Endometrium (tissue), 2 donors: ENCODE measurements around the gene CFAP20DC.
"Not testable (repeated sequence)": the region's sequence is repeated elsewhere in the genome, so short reads cannot be mapped to it uniquely, and the experiment has no call there.

Source experiments
- FAIRE-seq: peaks from 2 replicates; lab custom pipeline; 2012; peaks lifted over from hg19 to GRCh38; lab: Jason Lieb, UNC
- donor health status: control.
- donor health status: control.

The CFAP20DC gene

DNA sequence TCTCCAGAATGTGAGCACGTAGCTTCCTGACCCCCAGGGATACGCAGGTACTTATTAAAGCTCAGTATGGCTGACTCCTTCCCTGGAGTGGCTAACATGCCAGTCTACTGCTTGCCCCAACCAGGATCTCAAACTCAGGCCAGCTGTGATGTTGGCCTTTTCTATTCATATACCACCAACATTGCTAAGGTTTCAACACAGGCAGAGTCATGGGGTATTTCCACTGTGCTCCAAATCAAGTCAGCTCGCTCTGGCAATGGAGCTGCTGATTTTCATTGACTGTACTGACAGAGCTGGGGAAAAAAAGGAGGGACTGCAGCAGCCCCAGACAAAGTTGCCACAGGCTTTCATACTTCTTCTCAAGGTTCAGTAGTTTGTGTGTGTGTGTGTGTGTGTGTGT, 87.0 kb downstream of the CFAP20DC start:
- no peak for FAIRE-seq

DNA sequence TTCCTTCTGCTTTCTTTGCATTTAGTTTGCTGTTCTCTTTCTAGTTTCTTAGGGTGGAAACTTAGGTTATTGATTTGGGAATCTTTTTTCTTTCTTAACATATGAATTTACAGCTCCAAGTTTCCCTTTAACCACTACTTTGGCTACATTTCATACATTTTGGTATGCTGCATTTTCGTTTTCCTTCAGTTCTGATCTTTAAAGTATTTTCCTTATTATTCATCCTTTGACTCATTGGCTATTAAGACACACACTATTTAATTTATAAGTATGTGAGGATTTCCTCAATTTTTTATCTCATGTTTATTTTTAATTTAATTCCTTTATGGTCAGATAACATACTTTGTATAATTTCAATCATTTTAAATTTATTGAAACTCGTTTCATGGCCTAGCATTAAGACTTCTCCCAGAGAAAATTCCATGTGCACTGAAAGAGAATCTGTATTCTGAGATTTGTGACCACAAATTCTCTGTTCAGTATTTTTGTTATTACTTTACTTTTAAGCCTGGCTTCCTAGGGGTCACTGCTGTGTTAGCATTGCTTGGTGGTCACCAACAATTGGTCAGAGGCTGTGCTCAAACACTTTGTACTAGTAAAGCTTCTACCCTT, 87.7 kb downstream of the CFAP20DC start:
- no peak for FAIRE-seq

DNA sequence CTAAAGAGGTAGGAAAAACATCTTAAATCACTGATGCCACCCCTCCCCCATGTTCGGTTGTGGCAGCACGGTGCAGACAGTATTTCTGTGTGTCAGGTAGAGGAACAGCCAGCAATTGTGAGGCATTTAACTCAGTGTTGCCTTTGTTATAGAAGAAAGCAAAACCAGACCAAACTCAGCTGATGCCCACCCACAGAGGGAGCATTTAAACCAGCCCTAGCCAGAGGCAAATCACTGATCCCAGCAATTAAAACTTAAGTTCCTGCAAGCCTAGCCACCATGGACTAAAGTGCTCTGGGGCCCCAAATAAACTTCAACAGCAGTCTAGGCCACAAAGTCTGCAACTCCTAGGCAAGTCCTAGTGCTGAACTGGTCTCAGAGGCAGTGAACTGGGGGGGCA, 94.5 kb downstream of the CFAP20DC start:
- no peak for FAIRE-seq

DNA sequence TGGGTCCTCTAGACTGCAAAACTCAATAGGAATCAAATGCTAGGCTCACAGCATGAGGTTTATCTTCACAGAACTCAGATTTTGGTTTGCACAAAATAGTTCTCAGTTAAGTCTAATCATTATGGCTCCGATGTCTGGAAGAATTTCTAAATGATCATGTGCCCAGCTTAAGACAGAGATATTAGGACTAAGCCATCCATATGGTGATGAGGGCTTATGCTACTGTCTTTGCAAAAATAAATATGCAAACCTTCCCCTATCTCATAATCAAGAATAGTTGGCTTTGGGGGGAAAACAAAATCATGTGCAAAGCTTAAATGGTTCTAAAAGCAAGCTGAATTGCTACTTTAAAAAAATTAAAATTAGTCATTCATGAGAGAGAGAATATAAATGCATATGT, 96.5 kb downstream of the CFAP20DC start:
- no peak for FAIRE-seq

DNA sequence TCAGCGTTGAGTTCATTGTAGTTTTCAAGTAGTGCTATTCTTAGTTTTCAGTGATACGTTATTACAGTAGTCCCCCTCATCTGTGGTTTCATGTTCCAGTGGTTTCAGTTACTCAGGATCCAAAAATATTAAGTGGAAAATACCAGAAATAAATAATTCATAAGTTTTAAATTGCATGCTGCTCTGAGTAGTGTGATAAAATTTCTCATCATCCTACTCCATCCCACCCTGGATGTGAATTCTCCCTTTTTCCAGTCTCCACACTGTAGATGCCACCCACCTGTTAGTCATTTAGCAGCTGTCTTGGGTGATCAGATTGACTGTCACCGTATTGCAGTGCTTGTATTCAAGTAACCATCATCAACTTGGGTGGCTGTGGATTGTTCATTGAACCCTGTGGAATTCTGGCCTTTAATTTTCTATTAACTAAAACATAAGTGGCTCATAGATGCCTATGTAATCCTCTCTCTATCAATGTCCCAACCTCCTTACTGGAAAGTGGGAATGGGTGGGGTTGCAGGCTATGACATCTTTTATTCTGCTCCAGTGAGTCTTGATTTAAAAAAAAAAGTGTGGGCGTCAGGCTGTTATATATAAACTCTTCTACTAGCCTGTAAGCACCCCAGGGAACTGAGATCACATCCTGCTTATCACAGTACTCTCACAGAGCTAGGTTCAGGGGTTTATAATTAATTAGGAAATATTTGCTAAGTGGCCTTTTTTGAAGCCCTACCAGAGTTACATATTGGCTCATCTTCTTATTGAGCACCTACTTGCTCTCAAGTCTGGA, 97.5 kb downstream of the CFAP20DC start:
- no peak for FAIRE-seq

DNA sequence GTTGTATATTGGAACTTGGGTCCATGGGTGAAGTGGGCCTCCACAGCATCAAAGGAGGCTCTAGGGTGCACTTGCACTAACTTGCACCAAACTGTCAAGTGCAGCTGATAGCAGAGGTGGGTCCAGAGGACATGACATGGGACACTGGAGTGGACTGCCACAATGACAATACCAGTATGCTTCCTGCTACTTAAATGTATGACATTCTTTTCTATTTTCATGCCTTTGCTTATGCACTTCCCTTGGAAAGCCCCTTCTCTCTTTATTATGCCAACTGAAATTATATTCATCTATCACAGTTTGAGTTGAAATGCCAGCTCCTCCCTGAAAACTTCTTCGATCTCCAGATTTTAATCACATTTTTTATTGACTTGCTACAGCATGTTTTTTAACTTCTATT, 101.8 kb downstream of the CFAP20DC start:
- no peak for FAIRE-seq

DNA sequence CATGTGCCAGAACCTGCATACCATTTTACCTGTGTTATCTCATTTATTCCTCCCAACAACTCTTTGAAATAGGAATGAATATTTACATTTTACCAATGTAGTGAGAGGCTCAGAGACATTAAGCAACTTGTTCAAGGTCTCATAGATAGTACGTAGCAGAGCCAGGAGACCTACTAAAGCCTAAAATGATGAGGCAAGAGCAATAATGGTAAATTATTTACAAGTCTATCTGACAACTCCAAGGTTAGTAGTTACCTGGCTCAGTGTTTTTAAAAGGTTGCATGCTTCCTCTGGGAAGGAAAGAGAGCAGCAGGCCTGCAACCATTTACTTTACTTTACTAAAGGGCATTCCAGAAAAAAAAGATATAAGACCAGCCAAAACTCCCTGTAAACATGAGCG, 103.0 kb downstream of the CFAP20DC start:
- FAIRE-seq: no peak

DNA sequence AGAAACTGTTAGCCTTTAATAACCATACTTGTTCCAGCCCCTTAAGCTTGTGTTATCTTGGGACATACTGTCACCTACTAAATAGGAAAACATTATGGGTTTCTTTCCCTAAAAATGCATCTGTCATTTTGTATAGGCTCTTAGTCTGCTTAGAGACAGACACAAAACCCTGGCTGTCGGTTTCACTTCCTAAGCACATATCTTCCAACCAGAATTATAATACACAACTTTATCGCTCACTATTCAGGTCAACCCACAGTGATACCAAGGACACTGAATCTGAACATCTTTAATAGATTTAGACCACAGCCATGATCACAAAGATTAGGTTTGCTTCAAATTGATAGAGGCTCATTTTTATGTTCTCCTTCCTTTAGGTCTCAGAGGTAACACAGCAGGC, 111.8 kb downstream of the CFAP20DC start:
- no peak for FAIRE-seq

DNA sequence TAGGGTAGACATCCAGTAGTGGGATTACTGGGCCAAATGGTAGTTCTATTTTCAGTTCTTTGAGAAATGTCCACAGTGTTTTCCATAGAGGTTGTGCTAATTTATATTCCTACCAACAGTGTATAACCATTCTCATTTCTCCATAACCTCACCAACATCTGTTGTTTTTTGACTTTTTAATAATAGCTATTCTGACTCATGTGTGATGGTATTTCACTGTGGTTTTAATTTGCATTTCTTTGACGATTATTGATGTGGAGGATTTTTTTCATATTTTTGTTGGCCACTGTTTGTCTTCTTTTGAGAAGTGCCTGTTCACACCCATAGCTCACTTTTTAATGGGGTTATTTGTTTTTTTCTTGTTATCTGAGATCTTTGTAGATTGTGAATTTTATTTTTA, 125.2 kb downstream of the CFAP20DC start:
- FAIRE-seq: no peak

DNA sequence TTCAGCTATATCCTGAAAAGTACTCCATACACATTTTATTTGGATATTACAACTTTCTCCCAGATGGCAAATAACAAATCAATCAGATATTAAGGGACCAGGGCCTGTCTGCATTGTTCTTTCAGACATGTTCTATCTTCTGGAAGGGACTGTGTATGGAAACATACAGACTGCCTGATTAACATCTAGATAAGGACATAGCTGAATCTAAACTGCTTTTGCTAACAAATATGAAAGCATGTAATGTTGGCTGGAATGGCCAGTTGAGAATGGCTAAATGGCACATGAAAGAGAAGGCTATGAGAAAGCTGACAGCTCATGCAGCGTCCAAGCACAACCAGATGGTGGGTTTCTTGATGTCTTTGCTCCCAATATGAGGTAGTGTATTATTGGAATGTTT, 149.4 kb downstream of the CFAP20DC start:
- no peak for FAIRE-seq

DNA sequence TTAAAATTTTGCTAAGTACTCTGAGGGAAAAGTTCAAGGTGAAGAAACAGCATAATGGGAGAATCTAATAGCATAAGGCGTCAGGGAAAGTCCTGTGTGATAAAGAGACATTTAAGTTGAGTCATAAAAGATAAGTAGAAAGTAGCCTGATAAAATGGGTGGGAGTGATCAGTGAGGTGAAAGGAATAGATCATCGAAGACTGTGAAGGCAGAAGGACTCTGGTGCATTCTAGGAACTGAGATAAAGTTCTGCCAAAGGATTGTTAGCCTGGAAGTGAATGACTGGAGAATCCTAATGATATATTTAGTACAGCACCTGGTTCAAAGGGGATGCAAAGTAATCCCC, 149.9 kb downstream of the CFAP20DC start:
- FAIRE-seq: no peak

DNA sequence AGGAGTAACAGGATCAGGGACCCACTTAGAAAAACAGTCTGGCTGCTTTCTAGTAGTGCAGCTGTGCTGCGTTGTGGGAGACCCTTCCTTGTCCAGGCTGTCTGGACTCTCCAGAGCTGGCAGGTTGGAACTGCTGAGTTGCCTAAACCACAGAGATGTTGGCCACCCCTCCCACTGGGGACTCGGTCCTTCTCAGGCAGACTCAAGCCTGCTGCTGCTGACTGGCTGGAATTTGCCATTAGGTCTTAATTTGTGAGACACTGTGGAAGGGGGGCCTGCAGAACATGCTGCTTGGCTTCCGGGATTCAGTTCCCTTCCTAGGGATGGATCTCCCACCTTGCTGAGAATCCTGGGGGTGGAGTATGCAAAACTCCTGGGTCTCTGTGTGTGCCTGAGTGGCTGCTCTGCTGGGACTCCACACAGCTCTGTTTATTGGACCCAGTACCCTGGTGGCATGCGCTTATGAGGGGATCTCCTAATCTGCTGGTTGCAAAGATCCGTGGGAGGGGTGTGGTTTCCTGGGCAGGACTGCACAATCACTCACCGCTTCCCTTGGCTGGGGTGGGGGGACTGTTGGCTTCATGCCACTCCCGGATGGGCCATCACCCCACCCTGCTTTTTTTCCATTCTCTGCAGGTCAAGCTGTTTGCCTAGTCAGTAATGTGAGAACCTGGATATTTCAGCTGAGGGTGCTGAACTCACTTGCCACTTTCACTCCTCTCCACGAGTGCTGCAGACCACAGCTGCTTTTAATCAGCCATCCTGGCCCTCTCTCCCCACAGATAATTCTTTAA, 150.5 kb downstream of the CFAP20DC start:
- no peak for FAIRE-seq

DNA sequence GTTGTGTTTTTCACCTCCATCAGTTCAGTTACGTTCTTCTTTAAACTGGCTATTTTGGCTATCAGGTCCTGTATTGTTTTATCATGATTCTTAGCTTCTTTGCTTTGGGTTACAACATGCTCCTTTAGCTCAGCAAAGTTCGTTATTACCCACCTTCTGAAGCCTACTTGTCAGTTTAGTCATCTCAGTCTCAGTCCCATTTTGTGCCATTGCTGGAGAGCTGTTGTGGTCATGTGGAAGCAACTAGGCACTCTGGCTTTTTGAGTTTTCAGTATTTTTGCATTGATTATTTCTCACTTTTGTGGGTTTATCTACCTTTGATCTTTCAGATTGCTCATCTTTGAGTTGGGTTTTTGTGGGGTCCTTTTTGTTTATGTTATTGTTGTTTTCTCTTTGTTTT, 151.3 kb downstream of the CFAP20DC start:
- FAIRE-seq: no peak

DNA sequence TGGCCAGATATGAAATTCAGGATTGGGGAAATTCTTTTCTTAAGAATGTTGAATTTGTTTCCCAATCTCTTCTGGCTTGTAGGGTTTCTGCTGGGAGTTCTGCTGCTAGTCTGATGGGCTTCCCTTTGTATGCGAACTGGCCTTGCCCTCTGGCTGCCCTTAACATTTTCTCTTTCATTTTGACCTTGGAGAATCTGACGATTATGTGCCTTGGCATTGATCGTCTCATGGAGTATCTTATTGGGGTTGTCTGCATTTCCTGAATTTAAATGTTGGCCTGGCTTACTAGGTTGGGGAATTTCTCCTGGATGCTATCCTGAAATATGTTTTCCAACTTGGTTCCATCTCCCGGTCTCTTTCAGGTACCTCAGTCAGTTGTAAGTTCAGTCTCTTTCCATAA, 152.2 kb downstream of the CFAP20DC start:
- no peak for FAIRE-seq

DNA sequence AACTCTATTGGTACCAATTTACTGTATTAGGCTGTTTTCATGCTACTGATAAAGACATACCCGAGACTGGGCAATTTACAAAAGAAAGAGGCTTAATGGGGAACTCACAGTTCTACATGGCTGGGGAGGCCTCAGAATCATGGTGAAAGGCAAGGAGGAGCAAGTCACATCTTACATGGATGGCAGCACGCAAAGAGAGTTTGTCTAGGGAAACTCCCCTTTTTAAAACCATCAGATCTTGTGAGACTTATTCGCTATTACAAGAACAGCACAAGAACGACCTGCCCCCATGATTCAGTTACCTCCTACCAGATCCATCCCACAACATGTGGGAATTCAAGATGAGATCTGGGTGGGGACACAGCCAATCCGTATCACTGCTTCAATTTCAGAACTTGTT, 154.1 kb downstream of the CFAP20DC start:
- FAIRE-seq: not testable (repeated sequence)

DNA sequence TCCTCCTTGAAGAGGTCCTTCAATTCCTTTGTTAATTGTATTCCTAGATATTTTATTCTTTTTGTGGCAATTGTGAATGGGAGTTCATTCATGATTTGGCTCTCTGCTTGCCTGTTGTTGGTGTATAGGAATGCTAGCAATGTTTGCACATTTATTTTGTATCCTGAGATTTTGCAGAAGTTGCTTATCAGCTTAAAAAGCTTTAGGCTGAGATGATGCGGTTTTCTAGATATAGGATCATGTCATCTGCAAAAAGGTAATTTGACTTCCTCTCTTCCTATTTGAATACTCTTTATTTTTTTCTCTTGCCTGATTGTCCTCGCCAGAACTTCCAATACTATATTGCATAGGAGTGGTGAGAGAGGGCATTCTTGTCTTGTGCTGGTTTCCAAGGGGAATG, 157.3 kb downstream of the CFAP20DC start:
- not testable (repeated sequence) for FAIRE-seq

DNA sequence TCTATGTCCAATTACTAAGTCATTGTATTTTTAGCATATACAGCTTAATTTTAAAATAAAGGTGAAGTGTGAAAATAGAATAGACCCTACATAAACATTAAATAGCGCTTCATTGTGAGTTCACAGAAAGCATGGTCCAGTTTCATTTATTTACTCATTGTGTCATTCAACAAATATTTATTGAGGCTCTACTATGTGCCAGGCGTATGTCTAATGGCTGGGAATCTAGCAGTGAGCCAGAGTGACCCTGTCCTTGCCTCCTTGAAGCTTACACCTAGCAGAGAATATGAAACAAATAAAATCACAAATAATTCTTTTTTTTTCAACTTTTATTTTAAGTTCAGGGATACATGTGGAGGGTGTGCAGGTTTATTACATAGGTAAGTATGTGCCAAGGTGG, 161.7 kb downstream of the CFAP20DC start:
- no peak for FAIRE-seq

DNA sequence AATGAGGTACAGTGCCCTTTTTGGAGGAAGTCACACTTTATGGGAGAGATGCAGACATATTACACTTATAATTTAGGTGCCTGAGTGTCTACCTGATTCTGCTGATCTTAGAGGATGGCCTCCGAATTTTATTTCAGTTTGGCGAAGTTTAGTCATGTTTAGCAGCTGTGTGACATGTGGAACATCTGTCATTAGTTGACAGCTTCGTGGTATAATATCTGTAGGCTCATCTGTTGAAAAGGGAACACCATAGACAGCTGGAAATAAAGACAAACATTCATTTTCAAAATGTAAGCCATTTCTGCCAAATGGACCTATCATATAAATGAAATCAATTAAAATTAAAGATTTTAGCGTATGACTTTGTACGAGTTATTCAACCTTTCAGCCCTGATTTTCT, 165.4 kb downstream of the CFAP20DC start:
- FAIRE-seq: no peak

DNA sequence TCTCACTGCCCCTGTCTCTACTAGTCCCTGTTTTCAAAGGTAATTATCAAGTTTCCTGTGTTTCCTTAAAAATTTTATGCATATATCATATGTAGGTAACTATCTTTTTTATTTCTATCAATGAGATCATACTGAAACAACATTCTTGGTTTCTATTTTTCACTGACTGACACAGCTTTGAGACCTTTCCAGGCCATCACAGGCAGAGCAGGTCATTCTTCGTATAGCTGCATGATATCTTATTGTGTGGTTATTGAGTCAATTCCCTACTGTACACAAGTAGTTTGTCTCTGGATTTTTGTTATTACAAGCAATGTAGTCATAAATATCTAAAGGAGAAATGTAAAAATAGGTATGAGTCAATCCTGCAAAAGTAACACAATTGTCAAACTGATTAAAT, 169.6 kb downstream of the CFAP20DC start:
- no peak for FAIRE-seq

DNA sequence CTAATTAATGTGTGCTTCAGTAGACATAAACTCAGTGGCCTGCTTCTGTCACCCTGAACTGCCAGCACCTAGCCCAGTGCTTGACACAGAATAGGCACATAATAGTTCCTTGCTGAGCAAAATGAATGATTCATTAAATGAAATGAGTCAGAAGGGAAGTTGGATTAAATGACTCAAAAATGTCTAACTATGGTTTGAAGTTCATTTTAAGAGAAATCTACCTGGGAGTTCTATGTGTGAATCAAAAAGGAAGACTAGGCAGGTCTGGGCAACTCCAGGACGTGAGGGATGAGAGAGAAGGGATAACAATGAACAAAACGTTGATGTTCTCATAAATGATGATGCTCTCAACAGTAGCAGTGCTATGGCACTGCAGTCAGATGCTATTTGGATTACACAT, 175.0 kb downstream of the CFAP20DC start:
- no peak for FAIRE-seq

DNA sequence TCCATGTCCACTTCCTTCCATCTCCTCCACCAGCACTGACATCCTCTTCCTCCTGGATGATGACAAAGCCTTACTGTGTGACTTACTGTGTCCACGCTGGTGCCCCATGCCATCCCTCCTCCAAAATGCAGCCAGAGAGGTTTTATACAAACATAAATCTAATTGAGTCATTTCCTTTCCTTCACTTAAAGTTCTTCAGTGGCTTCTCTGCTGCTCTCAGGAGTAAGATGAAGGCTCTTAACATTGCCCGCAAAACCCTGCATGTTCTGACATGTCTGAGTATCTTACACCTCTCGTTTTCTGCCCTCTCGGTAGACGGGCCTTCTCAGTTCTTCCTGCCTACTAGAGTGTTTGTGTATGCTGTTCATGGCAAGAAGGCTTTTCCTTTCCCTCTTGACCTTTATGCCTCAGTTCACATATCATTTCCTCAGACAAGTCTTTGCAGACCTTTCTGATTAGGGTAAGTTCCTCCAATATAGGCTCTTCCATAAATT, 175.5 kb downstream of the CFAP20DC start:
- no peak for FAIRE-seq

DNA sequence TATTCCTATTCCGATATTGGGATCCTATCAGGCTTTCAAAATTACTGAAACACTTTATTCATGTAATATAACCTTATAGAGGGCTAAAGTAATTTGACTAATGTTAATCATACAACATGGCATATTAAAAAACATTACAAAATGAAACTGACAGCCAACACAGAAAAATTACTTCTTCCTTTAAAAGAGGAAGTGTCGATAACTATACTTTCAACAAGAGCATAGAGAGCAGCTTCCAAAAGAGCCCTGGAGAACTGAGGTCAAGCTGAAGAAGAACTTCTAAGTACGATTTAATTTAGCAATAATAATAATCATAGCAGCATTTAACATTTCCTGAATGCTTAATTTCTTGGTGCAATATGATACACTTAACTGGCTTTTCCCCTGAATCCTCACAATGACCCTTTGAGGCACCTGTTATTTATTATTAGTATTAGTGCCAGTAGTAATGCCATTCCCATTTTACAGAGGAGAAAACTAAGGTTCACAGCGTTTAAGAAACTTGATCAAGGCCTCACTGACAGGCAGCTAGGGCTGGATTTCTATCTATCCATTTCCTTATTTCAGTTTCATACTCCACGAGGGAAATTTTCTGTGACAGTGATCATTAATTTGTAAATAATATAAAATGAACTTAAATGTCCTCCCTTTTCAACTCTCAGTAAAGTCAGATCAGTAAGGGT, 181.6 kb downstream of the CFAP20DC start:
- no peak for FAIRE-seq

DNA sequence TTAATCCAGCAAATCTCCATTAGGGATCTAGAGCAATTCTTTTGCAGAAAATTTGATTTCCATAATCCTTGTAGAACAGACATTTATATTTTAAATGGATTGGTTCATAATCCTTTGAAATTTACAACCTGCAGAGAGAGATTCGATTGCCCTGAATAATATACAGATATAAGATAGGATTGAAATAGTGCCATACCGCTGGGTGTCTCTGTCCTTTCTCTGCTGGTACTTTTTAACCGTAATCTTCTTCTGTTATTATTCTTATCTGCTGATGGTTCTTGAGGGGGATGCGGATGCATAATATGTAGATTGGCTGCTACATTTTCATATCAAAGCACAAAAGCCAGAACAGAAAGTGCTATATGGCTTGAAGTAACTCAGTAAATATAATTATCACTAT, 182.2 kb downstream of the CFAP20DC start:
- FAIRE-seq: no peak
